ENCODE measurements around the gene ZDHHC14. TPM values are rescaled to one million over a fixed set of nuclear protein-coding genes. Genes with fewer than 3 reads are reported as not detected.

Gene ZDHHC14
- total and polyA plus RNA-seq, 8 donors, result 8.2 to 33.2 (median 25.8) TPM

- no peak for TF ChIP-seq CTCF (IDR thresholded peaks at IDR 0.05)
- intact Hi-C loops (cut with DNase I), result no loop called here
- H3K36me3 ChIP-seq, result no peaks in the 10 kb centered on the region
- H3K4me1 ChIP-seq, result no peaks in the 10 kb centered on the region
- no peak for DNase-seq
- ATAC-seq, result no peak
- peaks cover 0 to 6% of the 10 kb centered on the region in 2 donors for H3K9me3 ChIP-seq
- no peak overlapping the region for H3K27ac ChIP-seq
- H3K27me3 ChIP-seq, result no peaks in the 10 kb centered on the region
- H3K4me3 ChIP-seq, result no peak overlapping the region
These were observed 344.8 kb downstream of the ZDHHC14 start for GRCh38 chr6:157725836-157726235.

DNA sequence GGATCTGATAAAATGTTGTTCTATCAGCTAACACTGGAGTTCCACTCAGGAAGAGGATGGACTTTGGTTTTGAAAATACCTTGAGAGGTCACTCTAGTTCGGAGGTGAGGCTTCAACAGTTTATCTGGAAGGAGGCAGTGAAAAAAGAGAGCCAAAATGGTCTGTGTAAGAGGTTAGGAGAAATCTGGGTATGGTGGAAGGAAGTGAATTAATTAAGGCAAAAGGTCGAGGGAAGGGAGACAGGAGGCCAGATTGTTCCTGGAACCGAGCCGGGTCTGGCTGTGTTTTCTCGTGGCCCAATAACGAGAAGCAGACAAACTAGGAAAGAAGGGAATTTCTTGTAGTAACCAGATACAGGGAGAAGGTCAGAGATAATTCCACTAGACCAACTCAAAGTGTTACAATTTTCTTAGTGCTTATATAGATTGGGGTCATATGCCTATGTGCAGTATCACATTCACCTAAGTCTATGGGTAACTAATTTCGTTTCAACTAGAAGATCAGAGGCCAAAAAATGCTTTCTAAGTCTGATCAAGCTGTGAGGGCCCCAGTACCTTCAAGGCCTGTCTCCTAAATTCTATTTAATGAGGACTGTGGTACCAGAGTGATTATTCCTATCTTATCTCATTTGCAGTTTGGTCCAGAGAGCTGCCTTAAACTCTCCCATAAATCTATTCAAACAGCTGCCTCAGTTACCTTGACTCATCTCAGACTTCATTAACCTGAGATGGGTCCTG lies 346.1 kb downstream of the ZDHHC14 start:
- H3K36me3 ChIP-seq, result no peaks in the 10 kb centered on the region
- DNase-seq, result no peak
- H3K27ac ChIP-seq, result no peak overlapping the region
- peaks cover 0 to 6% of the 10 kb centered on the region in 2 donors for H3K9me3 ChIP-seq
- TF ChIP-seq CTCF (IDR thresholded peaks at IDR 0.05), result no peak
- no peak for ATAC-seq
- H3K4me3 ChIP-seq, result no peak overlapping the region
- intact Hi-C loops (cut with DNase I), result no loop called here
- no peaks in the 10 kb centered on the region for H3K4me1 ChIP-seq
- no peaks in the 10 kb centered on the region for H3K27me3 ChIP-seq

Small RNA genes within 50 kb of the gene (microRNA-seq; reads per million reads assigned to microRNA genes)
- gene MIR3692, result 0 to 0.14 reads per million in 2 donors

Other genes with a start within 250 kb of the ZDHHC14 start
- gene TMEM242, start 57.7 kb upstream of the ZDHHC14 start, total RNA-seq, result 10 to 100 TPM; 10.9 to 11.5 TPM
- 10 to 100 TPM; 11.8 to 15.2 (median 13.2) TPM for gene TMEM242, start 57.7 kb upstream of the ZDHHC14 start, polyA plus RNA-seq (ENCODE audit: insufficient read length in 6 of 6)

All from left lung (tissue), 10 donors.